Epidermal melanocyte (primary cell): ENCODE data around the gene MYH6.

Source experiments
- DNase-seq: peaks from one replicate; pipeline ENCODE4 v3.0.0; 2011; ENCODE audit warnings: low spot score; ENCODE audit not compliant: insufficient read length

The MYH6 gene

GRCh38 chr14:23339506-23340268, 68.4 kb downstream of the MYH6 start:
- no peak for DNase-seq

GRCh38 chr14:23335623-23336022, 72.5 kb downstream of the MYH6 start:
- DNase-seq, result no peak
